H54 (cell line): ENCODE data around the gene ASXL2.
A peak's percentile ranks its signal among the peaks of the same experiment; 100 is the strongest.
"Not testable (repeated sequence)": the region's sequence is repeated elsewhere in the genome, so short reads cannot be mapped to it uniquely, and the experiment has no call there.

ENCODE experiments used
- DNase-seq: peaks from one replicate; pipeline ENCODE4 v3.0.0; 2011; ENCODE audit warnings: low spot score, mixed read lengths; ENCODE audit not compliant: insufficient read length
- FAIRE-seq: peaks from 3 replicates; lab custom pipeline; 2011; peaks lifted over from hg19 to GRCh38; lab: Jason Lieb, UNC
- POLR2A ChIP-seq: IDR thresholded peaks from 2 replicates; pipeline ENCODE4 v1.6.1; 2011; ENCODE audit warnings: low read depth, mild to moderate bottlenecking, low read length

Gene ASXL2

DNA sequence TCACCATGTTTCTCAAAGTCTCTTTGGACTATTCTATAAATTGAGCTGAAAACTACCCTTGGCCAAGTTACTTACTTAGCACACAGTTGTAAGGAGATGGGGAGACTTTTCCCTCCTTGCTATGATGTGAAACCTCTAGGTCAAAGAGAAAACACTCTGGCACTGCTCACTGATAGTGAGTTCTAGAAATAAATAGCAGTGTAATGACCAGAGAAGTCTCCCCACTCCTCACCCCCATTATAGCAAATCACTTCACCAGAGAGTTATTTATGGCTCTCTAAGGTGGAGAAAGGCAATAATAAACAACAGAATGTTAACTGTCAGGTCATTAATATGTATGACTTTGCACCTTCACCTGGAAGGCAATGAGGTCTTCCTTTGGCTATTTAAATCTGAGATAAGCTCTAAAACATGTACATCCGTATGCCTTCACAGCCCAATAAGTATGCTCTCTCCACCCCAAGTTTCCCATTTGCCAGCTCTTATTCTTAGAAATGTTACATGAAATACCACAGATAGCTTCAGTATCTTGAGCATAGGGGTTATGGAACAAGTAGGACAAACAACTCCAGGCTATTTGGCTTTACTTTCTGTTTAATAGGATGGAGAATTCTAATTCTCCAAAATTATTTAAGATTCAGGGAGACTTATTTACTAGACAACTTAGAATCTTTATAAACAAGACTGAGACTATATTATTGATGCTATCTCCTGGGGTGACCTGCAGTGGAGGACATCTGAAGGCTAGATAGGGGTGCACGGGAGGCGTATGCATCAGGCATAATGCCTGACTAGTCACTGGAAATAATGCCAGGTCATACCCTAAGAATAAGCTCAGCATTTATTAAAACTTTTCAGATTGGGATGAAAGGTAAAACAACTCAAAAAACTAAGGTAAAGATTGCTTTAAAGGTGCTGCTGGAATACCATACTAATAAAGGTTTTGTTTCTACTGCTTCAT, 139.6 kb downstream of the ASXL2 start:
- no peak for DNase-seq
- TF ChIP-seq POLR2A = no peak
- peak; percentile 38 for FAIRE-seq

DNA sequence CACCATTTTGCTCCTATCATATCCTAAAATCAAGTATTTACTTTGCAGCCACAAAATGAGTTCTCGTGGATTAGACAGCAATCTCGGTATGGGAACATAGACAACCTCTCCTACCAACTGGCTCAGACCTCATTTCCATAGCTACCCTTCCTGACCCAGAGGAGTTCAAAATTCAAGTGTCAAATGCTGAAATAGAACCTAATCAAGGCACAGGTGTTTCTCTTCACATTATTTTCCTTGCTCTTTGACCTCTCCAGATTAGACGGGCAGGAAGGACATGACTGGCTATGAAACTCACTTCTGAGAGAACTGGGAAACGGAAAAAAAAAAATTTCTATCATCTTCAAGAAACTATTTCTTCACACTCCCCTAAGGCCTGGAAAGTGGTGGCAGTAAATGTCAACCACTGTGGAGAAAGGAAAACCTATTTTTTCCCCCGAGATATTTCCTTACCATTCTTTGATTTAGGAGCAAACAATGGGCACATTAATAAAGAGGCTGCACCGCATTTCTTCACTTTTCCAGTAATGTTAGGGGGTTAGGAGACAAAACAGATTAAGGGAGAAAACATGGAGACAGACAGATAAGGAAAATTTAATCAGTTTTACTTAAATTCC, 141.3 kb downstream of the ASXL2 start:
- no peak for DNase-seq
- TF ChIP-seq POLR2A = no peak
- no peak for FAIRE-seq

DNA sequence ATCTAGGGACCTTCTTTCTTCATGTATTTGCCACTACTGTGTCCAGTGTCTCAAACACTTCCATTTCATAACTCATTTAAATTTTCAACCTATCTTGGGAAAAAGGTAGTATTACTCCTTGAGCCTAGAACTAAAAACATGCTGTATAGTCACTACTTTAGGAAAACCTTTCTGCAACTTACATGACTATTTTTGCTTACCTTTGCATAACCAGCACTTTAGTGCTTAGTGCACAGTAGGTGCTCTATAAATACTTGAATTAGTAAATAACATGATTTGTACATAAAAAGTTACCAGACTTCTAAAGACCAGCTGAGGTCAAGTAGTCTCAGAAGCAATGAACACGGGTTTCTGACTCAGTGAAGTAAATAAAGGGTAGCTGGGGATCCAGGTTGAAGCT, 142.5 kb downstream of the ASXL2 start:
- no peak for FAIRE-seq
- TF ChIP-seq POLR2A = no peak
- no peak for DNase-seq

DNA sequence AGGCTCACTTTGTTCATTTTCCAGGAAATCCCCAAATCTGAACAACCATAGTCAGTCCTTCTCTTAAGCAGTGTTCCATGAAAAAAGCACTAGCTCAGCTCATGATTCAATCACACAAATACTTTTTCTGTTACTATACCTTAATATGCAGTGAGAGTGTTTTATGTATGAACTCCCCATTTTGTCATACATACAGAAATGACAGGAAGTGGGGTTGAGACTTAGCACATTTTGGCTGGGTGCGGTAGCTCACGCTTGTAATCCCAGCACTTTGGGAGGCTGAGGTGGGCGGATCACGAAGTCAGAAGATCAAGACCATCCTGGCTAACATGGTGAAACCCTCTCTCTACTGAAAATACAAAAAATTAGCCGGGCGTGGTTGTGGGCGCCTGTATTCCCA, 149.7 kb downstream of the ASXL2 start:
- no peak for FAIRE-seq
- no peak for TF ChIP-seq POLR2A
- no peak for DNase-seq

DNA sequence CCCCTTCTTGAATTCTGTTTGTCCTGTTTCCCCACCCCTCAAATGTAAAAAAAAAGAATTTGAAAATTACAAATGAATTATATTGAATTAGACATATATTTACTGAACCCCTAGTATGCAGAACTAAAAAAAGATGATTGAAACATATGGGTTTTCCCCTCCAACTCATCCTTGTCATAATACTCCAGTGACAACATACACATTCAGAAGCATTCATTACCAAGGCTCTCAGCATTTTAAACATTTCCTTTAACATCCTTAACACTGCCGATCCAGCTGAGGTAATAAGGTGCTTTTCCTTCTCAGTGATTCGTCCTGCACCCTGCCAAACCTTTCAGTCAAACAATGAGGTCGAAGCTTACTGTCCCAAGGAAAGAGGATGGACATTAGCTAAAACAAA, 151.8 kb downstream of the ASXL2 start:
- FAIRE-seq (no peak), DNase-seq (no peak)
- TF ChIP-seq POLR2A = no peak

DNA sequence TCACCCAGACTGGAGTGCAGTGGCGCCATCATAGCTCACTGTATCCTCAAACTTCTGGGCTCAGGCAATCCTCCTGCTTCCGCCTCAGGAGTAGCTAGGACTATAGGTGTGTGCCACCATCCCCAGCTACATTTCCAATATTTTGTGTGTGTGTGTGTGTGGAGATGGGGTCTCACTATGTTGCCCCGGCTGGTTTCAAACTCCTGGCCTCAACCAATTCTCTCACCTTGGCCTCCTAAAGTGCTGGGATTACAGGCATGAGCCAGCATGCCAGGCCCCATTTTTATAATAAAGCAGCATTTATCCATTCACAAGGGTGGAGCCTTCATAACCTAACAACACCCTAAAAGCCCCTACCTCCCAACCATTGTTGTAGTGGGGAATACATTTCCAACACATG, 152.4 kb downstream of the ASXL2 start:
- FAIRE-seq = no peak
- TF ChIP-seq POLR2A = no peak
- DNase-seq = no peak

DNA sequence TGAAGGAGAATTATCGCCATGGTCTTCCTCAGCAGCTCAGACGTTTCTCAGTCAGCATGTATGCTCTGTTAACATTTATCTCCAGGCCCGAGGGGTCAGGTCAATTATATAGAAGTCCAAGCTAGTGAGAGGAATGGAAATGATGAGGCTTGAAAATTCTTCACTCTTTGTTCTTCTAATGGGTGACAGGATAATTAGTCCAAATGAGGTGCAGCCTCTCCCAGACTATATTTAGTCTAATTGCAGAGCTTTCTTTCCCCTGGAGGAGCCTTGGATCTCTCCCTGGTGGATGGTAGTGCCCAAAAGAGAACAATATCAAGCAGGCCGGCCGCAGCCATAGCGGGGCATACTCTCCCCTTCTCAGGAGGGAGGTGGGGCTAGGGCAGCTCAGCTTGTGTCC, 153.5 kb downstream of the ASXL2 start:
- no peak for FAIRE-seq
- no peak for TF ChIP-seq POLR2A

DNA sequence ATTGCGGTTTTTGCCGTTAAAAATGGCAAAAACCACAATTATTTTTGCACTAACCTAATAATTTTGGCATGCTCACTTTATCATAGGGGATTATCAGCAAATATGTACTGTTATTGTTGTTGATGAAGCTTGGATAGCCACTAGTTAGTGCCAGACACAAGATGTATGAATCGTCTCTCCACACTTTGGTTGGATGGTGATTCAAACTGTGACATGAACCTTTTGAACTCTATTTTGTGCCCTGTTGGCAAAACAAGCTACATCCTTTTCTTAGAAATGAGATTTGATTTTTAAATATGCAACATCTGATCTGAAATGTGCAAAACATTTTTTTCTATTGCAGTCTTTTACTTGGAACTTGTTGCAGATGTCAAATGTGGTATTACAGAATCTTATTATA, 156.1 kb downstream of the ASXL2 start:
- TF ChIP-seq POLR2A = no peak
- FAIRE-seq (no peak), DNase-seq (no peak)

More for the DNA sequence above, 153.5 kb downstream of the ASXL2 start:
- no peak for DNase-seq

DNA sequence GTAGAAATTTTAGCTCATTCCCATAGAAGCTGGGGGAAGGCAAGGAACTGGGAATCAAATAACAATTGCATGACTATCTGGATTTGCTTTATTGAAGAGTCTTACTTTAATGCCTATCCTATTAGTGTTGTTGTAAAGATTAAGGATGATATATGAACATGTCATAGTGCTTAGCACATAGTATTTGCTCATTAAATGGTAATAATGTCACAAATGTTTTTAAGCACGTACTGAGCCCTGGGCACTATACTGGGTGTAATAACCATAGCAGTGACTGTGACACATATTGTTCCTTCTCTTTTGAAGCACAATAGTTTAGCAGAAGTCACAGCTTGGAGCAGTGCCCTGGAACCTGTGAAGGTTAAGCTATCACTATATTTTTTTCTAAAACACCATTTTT, 157.7 kb downstream of the ASXL2 start:
- no peak for TF ChIP-seq POLR2A
- DNase-seq (no peak), FAIRE-seq (no peak)

DNA sequence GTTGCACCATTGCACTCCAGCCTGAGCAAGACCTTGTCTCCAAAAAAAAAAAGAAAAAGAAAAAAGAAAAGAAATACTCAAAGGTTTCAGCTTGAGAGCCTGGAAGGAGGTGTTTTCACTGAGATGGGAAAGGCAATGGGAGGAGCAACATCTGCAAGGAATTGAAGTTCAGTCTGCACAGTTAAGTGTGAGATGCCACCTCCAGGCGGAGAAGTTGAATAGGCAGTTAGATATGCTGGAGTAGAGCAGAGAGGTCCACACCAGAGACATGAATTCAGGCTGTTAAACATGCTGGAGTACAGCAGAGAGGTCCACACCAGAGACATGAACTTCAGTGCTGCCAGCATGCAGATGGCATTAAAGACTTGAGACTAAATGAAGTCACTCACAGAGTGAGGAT, 163.5 kb downstream of the ASXL2 start:
- DNase-seq (peak; percentile 38), FAIRE-seq (no peak)

DNA sequence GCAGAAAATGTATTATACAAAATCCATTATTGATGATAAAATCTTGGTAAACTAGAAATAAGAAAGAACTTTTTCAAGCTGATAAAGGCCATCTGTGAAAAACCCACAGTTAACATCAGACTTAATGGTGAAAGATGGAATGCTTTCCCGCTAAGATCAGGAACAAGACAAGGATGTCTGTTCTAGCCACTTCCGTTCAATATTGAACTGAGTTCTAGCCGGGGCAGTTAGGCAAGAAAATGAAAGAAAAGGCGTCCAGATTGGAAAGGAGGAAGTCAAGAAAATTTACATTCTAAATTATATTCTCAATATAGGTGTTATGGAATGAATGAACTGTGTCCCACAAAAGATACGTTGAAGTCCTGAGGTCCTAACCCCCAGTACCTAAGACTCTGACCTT, 165.8 kb downstream of the ASXL2 start:
- no peak for DNase-seq
- no peak for FAIRE-seq
- TF ChIP-seq POLR2A = no peak

More for the DNA sequence above, 163.5 kb downstream of the ASXL2 start:
- no peak for TF ChIP-seq POLR2A

DNA sequence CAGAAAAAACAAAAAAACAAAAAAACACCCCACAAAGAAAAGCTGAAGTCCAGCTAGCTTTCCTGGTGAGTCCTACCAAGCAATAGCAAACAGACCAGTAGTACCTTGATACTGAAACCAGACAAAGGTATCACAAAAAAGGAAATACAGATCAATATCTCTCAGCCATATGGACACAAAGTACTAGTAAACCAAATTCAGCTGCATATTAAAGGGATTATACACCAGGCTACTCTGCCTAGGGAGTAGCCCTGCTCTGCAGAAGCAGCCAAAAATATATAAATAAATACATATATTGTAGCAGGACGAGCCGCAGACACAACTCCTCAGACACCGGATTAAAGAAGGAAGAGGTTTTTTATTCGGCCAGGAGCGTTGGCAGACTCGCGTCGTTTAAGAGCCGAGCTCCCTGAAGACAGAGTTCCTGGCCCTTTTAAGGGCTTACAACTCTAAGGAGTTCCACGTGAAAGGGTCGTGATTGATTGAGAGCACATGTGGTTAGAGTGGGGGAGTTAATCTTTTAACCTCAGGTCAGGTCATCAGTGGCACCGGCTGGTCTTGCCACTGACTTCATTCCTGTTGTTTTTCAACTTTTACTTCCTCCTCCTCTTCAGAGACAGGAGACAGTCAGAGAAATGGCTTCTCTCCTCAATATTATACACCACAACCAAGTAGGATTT, 166.5 kb downstream of the ASXL2 start:
- TF ChIP-seq POLR2A = no peak
- no peak for FAIRE-seq
- DNase-seq = no peak

DNA sequence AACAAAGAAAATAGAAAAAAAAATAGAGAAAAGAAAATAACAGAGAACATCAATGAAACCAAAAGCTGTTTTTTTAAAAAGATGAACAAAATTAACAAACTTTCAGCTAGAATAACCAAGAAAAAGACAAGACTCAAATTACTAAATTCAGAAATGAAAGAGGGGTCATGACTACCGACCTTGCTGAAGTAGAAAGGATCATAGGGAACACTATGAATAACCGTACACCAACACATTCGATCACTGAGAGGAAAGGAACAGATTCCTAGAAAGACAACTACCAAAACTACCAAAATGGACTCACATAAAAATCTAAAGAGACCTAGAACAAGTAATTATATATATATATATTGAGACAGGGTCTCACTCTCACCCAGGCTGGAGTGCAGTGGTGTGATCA, 167.5 kb downstream of the ASXL2 start:
- no peak for TF ChIP-seq POLR2A
- FAIRE-seq = no peak
- DNase-seq = no peak

DNA sequence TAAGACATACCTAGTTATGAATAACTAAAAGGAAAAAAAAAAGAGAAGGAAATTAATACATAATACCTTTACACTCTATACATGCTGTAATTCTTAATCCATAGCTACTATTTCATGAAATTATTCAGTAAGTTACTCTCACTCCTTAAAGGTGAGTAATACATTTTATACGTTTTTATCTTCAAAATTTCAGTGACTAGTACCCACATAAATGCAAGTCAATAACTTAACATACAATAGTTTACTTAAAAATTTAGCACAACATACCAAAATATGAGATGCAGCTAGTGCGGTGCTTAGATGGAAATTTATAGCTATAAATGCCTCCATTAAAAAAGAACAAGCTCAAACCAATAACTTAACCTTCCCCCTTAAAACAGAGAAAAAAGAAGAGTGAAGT, 168.9 kb downstream of the ASXL2 start:
- FAIRE-seq (no peak), DNase-seq (no peak)
- TF ChIP-seq POLR2A = no peak

DNA sequence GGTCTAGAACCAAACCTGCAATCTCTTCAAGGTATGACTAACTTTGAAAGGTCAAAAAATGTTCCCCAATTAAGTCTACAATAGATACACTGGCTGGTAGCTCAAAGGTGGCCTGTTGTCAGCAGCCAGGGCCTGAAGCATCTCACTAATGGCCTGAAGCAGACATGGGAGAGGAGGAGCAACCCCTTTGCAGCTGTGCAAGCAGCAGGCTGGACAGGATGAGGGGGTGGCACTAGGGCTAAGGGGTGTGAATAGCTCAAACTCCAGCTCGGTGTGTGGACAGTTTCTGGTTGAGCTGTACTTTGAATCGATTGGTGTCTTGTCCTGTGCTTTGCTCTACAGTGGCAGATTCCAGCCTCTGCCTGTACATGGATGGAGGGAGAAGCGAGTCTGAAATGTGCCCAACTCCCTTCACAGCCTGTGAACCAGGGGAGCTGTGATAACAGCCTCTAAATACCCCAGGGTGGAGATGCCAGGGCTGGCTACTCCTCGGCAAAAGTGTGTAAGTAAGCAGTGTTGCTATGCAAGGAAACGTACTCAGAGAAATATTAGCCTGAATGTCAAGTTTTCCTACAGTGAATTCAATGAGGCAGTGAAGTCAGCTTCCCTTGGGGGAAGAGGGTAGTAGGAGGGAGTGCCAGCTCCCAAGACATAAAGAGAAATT, 170.2 kb downstream of the ASXL2 start:
- FAIRE-seq (no peak), DNase-seq (no peak)
- no peak for TF ChIP-seq POLR2A

DNA sequence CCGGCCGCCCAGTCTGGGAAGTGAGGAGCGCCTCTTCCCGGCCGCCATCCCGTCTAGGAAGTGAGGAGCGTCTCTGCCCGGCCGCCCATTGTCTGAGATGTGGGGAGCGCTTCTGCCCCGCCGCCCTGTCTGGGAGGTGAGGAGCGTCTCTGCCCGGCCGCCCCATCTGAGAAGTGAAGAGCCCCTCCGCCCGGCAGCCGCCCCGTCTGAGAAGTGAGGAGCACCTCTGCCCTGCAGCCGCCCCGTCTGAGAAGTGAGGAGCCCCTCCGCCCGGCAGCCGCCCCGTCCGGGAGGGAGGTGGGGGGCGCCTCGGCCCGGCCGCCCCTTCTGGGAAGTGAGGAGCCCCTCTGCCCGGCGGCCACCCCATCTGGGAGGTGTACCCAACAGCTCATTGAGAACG, 172.7 kb downstream of the ASXL2 start:
- not testable (repeated sequence) for FAIRE-seq, DNase-seq
